ENCODE data around the gene XYLT1. TPM values are rescaled to one million over a fixed set of nuclear protein-coding genes. Genes with fewer than 3 reads are reported as not detected.
A peak's percentile ranks its signal among the peaks of the same experiment; 100 is the strongest.

Gene XYLT1
- total and polyA plus RNA-seq, 2 of the 4 experiments (the other 2 are of a cell fraction): 9.0 to 12.7 TPM

DNA sequence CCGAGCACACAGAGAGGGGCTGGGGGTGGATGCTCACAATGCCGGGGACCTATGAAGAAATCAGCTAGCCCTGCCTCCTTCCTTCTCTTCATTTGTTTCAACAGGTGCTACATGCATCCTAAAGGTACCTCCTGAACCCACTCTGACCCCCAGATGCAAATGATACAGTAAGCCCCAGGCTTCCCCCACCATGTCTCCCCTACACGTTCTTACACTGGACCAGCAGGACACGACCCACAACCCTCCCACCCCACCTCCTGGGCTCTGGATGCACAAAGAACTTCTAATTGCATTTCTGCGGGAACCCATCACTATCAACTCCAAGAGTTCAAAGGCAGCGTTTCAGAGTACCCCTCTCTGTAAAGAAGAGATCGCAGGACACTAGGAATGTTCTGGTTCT, 2.1 kb downstream of the XYLT1 start:
- intact Hi-C loops (cut with micrococcal nuclease) (loop anchor here (1.0 to 10.0 kb wide), 9 partner anchors 71 to 876 kb away; no protein-coding TSS in a partner anchor), dilution Hi-C loops (cut with HindIII; ENCODE audit: low sequenced_read_pairs, unreplicated experiment) (no loop called here), in situ Hi-C loops (cut with MboI; ENCODE audit: low sequenced_read_pairs) (loop anchor here (25.0 kb wide), 2 partner anchors 256 to 606 kb away; no protein-coding TSS in a partner anchor)
- peaks cover 5% of the 10 kb centered on the region for H3K9me1 ChIP-seq (ENCODE audit: insufficient read depth, low read length)
- H3K79me1 ChIP-seq (ENCODE audit: low read depth in 1 of 2, low read length in 2 of 2): peaks cover 12 to 36% of the 10 kb centered on the region in 2 experiments; a peak in 3 of 4 replicates
- ChIA-PET CTCF (interaction anchor here (0.6 to 2.0 kb wide), 8 partner anchors 8 to 667 kb away, joined by 3 to 11 read pairs (median 4); no protein-coding TSS in a partner anchor), POLR2A (ENCODE audit: unreplicated experiment) (no interaction called here)
- no peak for DNase-seq
- H2BK20ac ChIP-seq (ENCODE audit: low read depth, low read length): no peak overlapping the region
- no peak overlapping the region for H2BK120ac ChIP-seq (ENCODE audit: low read depth, low read length)
- no peak overlapping the region for H2BK5ac ChIP-seq (ENCODE audit: low read depth, low read length, poor library complexity, severe bottlenecking)
- H3K18ac ChIP-seq (ENCODE audit: low read depth, low read length): no peak overlapping the region
- no peak for TF ChIP-seq MXI1 (IDR thresholded peaks at IDR 0.05; ENCODE audit: borderline replicate concordance, low read depth, low read length)
- TF ChIP-seq CEBPB (IDR thresholded peaks at IDR 0.05; ENCODE audit: low read depth, low read length): no peak
- no peak for TF ChIP-seq BHLHE40 (IDR thresholded peaks at IDR 0.05; ENCODE audit: low read depth, low read length)
- no peak for TF ChIP-seq NFE2L2 (IDR thresholded peaks at IDR 0.05; ENCODE audit: low read depth, low read length)
- no peak for TF ChIP-seq MAZ (IDR thresholded peaks at IDR 0.05; ENCODE audit: borderline replicate concordance, low read depth, low read length)
- no peak for TF ChIP-seq RCOR1 (IDR thresholded peaks at IDR 0.05; ENCODE audit: insufficient replicate concordance, low read length)
- TF ChIP-seq, protein P1, sequence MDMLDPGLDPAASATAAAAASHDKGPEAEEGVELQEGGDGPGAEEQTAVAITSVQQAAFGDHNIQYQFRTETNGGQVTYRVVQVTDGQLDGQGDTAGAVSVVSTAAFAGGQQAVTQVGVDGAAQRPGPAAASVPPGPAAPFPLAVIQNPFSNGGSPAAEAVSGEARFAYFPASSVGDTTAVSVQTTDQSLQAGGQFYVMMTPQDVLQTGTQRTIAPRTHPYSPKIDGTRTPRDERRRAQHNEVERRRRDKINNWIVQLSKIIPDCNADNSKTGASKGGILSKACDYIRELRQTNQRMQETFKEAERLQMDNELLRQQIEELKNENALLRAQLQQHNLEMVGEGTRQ (IDR thresholded peaks at IDR 0.05; ENCODE audit: low read depth, low read length): no peak
- TF ChIP-seq POLR2A (IDR thresholded peaks at IDR 0.05; ENCODE audit: low read depth, low read length): no peak
- TF ChIP-seq SMC3 (IDR thresholded peaks at IDR 0.05; ENCODE audit: low read depth, low read length): no peak
- no peak for TF ChIP-seq RFX5 (IDR thresholded peaks at IDR 0.05; ENCODE audit: low read depth, low read length)
- TF ChIP-seq CHD1 (IDR thresholded peaks at IDR 0.05; ENCODE audit: low read depth, low read length): no peak
- TF ChIP-seq, protein P2, sequence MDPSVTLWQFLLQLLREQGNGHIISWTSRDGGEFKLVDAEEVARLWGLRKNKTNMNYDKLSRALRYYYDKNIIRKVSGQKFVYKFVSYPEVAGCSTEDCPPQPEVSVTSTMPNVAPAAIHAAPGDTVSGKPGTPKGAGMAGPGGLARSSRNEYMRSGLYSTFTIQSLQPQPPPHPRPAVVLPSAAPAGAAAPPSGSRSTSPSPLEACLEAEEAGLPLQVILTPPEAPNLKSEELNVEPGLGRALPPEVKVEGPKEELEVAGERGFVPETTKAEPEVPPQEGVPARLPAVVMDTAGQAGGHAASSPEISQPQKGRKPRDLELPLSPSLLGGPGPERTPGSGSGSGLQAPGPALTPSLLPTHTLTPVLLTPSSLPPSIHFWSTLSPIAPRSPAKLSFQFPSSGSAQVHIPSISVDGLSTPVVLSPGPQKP (IDR thresholded peaks at IDR 0.05; ENCODE audit: borderline replicate concordance, low read depth, low read length): no peak
- no peak for TF ChIP-seq RAD21 (IDR thresholded peaks at IDR 0.05; ENCODE audit: low read length)
- TF ChIP-seq FOS (IDR thresholded peaks at IDR 0.05; ENCODE audit: low read depth, low read length): no peak
- TF ChIP-seq MAFK (IDR thresholded peaks at IDR 0.05; ENCODE audit: low read depth, low read length): no peak
- H3K27ac ChIP-seq (ENCODE audit: insufficient read depth, low read length): no peak overlapping the region
- ATAC-seq (ENCODE audit: low read depth): no peak
- no TSS peak for BruUV-seq (replicated peaks)
- WGBS, 2 experiments (ENCODE audit: extremely low coverage in 2 of 2, insufficient read length in 1 of 2): 28% methylated on average over 3 of the region's 7 CpGs; no CpG with 5 or more reads in 1 of the 2 experiments
- peak overlapping the region; percentile 70 for H3K4me3 ChIP-seq (ENCODE audit: insufficient read depth, low read depth, low read length)
- peaks cover 13% of the 10 kb centered on the region for H3K4me1 ChIP-seq (ENCODE audit: control insufficient read depth, insufficient read depth, low read length)
- no peaks in the 10 kb centered on the region for H3K9me3 ChIP-seq (ENCODE audit: control insufficient read depth, insufficient read depth, low read length)
- H3K4ac ChIP-seq (ENCODE audit: low read depth, low read length): peak overlapping the region; percentile 18; the same call in 1 of the 2 replicates
- H3K27me3 ChIP-seq (ENCODE audit: control insufficient read depth, insufficient read depth, low read length): no peaks in the 10 kb centered on the region
- no peak overlapping the region for H4K5ac ChIP-seq (ENCODE audit: low read depth, low read length)
- H2AK9ac ChIP-seq (replicated peaks; ENCODE audit: low read depth, low read length, poor library complexity): no peak overlapping the region
- H2AK5ac ChIP-seq (ENCODE audit: low read depth, low read length): no peak overlapping the region
- peak overlapping the region; percentile 38 for H2AFZ ChIP-seq (replicated peaks; ENCODE audit: low read length, poor library complexity)
- H3K4me2 ChIP-seq (ENCODE audit: low read depth, low read length): peak overlapping the region; percentile 76
- H4K20me1 ChIP-seq (ENCODE audit: insufficient read depth, low read length): peaks cover 26% of the 10 kb centered on the region
- no peak overlapping the region for H3K56ac ChIP-seq (ENCODE audit: extremely low read depth, insufficient read depth, low read length)
- H3K36me3 ChIP-seq (ENCODE audit: control insufficient read depth, insufficient read depth, low read length): no peaks in the 10 kb centered on the region
- H3K14ac ChIP-seq (replicated peaks; ENCODE audit: low read depth, low read length): no peak overlapping the region
- peak overlapping the region in 1 of 2 experiments; percentile 32; a peak in 1 of 4 replicates for H4K8ac ChIP-seq (ENCODE audit: low read depth in 2 of 2, low read length in 2 of 2)
- no peak overlapping the region for H4K91ac ChIP-seq (ENCODE audit: insufficient read depth, low read depth, low read length)
- no peak overlapping the region for H2BK15ac ChIP-seq (ENCODE audit: low read depth, low read length)
- H3K9ac ChIP-seq (ENCODE audit: low read depth, low read length): no peak overlapping the region
- H3K23ac ChIP-seq (ENCODE audit: low read depth, low read length): peak overlapping the region; percentile 44; the same call in 1 of the 2 replicates
